KBM-7 (cell line): ENCODE results near the gene TOM1L2.

Source experiments
- DNase-seq: peaks from one replicate; pipeline ENCODE4 v3.0.0-alpha.2; 2015
- in situ Hi-C: fragments of 300-500 bp; cut with MboI; formaldehyde crosslinking; loops from 2 replicates; pipeline ENCODE4 v1.14.3; 2020; ENCODE audit warnings: low sequenced_read_pairs, low pct_unique_long_range_greater_than_20kb, mixed read lengths

TOM1L2 gene

GRCh38 chr17:17870247-17870646 is 102.0 kb downstream of the TOM1L2 start:
- in situ Hi-C loops, result no loop called here
- no peak for DNase-seq

DNA sequence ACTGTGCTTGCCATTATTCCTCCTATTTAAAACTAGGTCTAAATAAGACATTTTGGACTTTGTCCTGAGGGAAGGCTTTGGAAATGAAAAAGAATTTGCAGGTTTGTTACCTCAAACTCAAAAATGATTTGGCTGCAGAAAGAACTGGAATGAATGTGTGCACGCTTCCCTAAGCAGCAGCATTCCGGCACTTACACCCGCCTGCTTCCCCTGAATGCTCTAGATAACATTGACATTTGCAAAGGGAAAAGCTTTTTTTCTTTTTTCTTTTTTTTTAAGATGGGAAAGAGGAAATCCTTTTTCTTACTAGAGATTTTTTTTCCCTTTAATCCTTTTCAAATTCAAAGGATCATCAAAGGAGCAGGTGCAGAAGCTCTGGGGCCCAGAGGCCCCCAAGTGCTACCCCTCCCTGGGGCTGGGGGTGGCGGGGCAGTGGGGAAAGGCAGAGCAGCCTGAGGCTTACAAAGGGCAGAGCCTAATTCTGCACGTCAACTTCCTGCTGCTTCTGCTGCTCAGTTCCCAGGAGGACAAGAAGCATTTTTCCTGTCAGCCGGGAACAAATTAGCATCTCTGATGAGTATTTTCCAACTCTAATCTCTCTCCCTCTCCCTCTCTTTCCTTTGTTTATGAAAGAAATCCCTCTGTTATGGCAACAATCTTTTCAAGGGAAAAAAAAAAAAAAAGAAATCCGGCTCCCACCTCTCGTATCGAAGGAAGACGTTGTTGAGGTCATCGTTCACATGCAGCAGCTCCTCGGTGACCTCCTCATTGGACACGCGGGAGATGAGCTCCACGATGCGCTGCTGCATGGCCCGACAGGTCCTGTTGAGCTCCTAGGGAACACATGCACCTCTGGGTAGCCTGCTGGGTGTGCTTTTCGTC is 103.3 kb downstream of the TOM1L2 start:
- no peak for DNase-seq

GRCh38 chr17:17866897-17867296 is 105.3 kb downstream of the TOM1L2 start:
- in situ Hi-C loops, result no loop called here
- DNase-seq, result no peak

More for the DNA sequence above, 103.3 kb downstream of the TOM1L2 start:
- in situ Hi-C loops, result no loop called here

GRCh38 chr17:17866425-17866824 is 105.8 kb downstream of the TOM1L2 start:
- in situ Hi-C loops, result no loop called here
- DNase-seq, result no peak

- in situ Hi-C loops, result no loop called here
- no peak for DNase-seq
Measured at GRCh38 chr17:17865035-17865434, 107.2 kb downstream of the TOM1L2 start.

- in situ Hi-C loops, result no loop called here
- DNase-seq, result no peak
Measured at GRCh38 chr17:17860766-17861107, 111.5 kb downstream of the TOM1L2 start.

DNA sequence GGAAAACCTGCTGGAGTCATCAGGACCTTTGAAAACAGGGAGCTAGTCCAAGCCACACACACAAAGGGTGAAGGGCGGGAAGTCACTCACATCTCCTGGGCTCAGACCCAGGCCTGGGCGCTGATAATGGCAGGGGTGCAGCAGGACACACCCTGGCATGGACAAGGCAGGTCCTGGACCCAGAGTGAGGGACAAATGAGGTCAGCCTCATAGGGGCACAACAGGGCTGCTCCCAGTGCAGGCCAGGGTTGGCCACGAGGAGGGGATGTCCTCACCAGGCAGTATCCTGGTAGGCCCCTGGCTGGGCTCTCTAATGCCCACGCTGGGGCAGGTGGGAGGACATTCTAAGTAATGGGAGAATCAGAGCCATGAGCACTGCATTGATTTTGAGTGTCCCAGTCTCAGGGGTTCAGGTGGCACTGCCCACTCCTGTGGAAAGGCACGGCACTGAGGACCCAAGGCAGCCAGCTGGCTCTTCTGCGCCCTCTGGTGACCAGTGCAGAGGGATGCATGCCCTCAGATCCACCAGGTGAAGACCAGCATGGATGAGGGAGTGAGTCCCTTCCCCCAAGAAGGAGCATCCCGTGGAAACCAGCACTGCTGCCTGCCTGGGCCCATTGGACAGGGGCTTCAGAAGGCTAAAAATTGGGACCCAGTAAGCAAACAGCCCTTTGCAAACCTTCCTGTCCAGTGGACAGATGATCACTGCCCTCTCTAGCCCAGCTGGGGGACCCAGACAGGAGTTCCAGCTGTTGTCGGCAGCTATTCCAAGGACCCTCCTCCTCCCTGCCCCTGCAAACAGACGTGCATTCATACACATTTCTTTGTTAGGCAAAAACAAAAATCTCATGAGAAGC is 112.1 kb downstream of the TOM1L2 start:
- in situ Hi-C loops, result no loop called here
- DNase-seq, result peak; percentile 67

DNA sequence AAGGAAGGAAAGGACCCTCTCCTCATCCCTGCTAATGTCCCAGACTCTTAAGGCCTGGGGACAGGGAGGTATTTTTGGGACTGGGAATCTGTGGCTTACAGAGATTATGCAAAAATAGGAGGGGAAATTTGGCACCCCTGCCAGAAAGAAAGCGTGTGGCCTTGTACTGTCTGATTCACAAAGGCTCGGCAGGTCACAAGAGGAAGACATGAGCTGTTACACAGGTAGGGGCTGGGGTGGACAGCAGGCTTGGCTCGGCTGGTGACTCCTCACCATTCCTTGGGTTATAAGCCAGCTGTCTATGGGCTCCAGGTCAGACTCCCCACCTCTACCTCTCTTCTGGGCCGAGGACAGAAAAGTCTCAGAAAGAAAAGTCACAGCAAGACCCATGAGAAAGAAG is 114.7 kb downstream of the TOM1L2 start:
- in situ Hi-C loops, result no loop called here
- DNase-seq, result no peak

- no peak for DNase-seq
- in situ Hi-C loops, result no loop called here
Measured at GRCh38 chr17:17856386-17856785, 115.8 kb downstream of the TOM1L2 start.

GRCh38 chr17:17855976-17856375 is 116.2 kb downstream of the TOM1L2 start:
- in situ Hi-C loops, result no loop called here
- DNase-seq, result no peak

DNA sequence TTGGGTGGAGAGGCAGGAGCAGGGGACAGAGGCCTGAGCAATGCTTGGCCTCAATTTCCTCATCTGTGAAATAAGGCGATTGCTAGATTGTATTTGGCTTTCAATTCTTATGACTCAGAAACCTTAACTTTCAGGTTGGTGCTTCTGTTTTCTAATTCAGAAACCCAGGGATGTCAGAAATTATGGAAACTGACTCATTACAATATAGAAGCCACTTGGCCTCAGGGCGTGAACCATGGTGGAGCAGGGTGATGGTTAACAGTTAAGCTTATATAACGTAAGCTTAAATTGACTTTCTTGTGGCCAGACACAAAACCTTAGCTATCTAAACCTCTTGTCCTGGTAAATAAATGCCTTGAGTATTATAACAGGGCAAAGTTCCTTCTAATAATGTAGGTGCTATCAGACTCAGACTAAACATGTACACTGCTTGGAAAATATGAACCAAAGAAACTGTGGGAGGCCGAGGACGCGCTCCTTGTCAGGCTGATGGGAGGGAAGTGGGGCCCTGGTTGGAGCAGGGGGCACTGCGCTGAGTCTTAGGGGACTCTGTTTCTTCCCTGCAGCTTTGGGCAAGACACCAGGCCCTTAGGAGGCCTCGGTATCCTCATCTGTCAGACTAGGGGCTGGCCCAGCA is 118.3 kb downstream of the TOM1L2 start:
- in situ Hi-C loops, result no loop called here
- no peak for DNase-seq

GRCh38 chr17:17852930-17853329 is 119.3 kb downstream of the TOM1L2 start:
- in situ Hi-C loops, result no loop called here
- no peak for DNase-seq

DNA sequence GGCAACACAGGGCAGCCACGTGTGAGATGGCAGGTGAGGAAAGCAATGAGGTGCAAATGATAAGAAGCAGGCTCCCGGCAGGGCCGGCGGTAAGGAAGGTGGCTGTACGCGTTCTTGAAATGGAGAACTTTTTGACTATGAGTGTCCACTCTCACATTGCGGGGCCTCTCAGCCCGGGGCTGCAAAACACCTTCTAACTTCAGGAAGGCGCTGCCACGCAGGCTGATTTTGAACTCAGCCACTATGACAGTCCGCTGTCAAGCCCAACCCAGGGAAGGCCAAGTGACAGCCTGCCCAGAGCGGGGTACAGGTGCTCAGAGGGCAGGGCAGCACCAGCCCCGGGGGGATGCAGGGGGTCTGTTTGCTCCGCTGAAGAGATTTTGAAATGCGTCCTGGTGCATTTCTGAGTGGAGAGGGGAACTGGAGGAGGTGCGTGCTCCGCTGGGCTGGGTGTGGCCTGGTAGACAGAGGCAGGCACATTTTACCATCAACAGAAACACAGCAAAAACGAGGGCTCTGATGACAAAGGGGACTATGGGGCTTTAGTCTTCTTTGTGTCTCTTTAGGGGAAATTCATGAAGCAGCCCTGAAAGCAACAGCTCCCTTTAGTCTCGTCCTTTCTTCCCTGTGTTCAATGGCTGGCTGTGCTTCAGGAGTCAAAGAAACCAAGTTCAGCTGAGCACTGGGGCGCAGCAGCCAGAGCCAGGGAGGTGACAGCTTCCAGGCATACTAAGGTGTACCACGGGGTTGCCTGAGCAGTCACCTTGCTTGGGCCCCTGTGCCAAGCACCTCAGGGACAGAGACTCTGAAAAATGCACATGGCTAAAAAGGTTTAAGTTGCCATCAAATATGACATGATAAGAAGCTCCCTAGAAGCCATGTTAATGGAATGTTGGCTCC is 120.8 kb downstream of the TOM1L2 start:
- DNase-seq, result no peak
- in situ Hi-C loops, result no loop called here

DNA sequence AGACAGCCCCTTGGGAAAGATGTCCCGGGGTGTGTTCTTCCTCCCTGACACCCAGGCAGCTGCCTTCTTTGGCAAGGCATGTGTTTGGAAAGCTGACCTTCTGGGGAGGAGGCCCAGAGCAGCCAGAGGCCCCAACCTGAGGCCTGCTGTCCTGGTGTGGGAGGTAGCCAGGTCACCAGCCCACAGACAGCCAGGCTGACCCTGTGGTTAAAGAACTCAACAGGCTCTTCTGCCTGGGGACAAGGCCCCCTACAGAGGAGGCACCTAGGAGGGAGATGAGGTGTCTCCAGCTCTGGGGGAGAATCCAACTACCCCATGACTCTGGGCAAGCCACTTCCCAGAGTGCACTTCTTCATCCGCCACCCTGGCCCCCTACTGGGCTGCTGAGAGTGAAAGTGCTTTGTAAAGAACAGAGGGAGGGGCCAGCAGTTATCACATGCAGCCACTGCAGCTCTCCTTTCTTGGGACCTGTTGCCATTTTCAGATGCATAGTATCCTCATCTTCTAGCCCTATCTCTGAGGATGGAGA is 122.3 kb downstream of the TOM1L2 start:
- in situ Hi-C loops, result no loop called here
- DNase-seq, result peak; percentile 80

DNA sequence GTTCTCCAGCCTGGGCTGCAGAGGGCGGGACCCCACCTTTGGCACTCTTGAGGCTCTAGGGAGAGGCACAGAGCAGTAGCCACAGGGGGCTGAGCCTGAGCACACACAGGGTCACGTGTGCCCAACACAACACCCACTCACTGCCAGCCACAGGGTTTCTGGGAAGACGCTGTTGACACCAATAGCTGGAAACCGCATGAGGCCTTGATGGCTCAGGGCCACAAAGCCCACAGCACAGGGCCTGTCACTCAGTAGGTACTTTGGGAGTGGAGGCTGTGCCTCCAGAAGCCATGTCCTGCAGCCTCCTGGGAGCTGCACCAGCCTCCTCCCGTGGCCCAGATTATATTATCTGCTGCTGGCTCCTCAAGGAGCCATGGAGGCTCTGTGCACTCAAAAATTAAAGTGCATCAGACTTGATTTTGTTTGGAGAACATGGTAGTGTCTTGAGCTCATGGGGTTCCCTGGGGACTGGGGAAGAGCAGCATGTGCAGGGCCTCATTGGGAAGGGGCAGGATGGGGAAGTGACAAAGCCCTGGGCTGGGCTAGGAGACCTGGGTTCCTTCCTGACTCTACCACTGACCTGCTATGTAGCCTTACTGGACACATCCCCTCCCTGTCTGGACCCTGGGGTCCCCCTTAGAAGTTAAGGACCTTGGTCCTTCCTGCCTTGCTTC is 122.9 kb downstream of the TOM1L2 start:
- in situ Hi-C loops, result no loop called here
- peak; percentile 90 for DNase-seq

- in situ Hi-C loops, result no loop called here
- DNase-seq, result no peak
Measured at GRCh38 chr17:17848311-17849082, 123.7 kb downstream of the TOM1L2 start.

DNA sequence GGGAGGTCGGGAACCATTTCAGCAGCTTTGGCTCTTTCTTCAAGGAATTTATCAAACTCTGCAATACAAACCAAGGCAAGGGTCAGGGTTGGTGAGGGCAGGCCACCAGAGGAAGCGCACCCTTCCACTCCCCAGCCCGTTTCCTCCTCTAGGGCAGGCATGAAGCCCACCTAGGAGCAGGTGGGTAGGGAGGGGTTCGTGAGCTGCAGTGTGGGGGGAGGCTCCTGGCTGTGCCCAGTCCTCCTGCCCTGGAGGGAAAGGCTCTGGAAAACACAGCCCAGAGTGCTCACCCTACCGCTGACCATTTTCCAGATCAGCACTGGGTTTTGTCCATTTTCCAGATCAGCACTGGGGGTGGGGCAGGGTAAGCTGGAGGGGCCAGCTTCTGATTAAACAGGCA is 124.5 kb downstream of the TOM1L2 start:
- no peak for DNase-seq
- in situ Hi-C loops, result no loop called here
